ENCODE data around the gene KAZN.

Gene KAZN

GRCh38 chr1:14800500-14801076 lies 202.1 kb downstream of the KAZN start:
- Histone ChIP-seq H3K27ac (ENCODE audit: low read depth, low read length, poor library complexity, severe bottlenecking) (no peak overlapping the region), H3K4me2 (ENCODE audit: low read length) (no peak overlapping the region), H3K4me3 (ENCODE audit: low read depth, low read length, poor library complexity, severe bottlenecking) (no peak overlapping the region), H3K27me3 (ENCODE audit: insufficient read depth, low read length) (0 out of 2 replicates have a peak, but pooled peaks cover 7% of the 10 kb centered on the region), H4K20me1 (ENCODE audit: insufficient read depth, low read length) (no peaks in the 10 kb centered on the region), H2AFZ (ENCODE audit: low read length) (no peak overlapping the region), H3K9ac (ENCODE audit: low read length) (no peak overlapping the region), H3K4me1 (ENCODE audit: insufficient read depth, low read length, severe bottlenecking) (no peaks in the 10 kb centered on the region), H3F3A (ENCODE audit: insufficient read depth, low read length) (no peaks in the 10 kb centered on the region), H3K9me3 (ENCODE audit: low read length) (no peaks in the 10 kb centered on the region), H3K36me3 (ENCODE audit: insufficient read depth, low read length) (no peaks in the 10 kb centered on the region), H3K79me2 (ENCODE audit: insufficient read depth, low read length) (no peaks in the 10 kb centered on the region), H3K9me2 (ENCODE audit: low read depth, low read length) (no peaks in the 10 kb centered on the region)
- TF ChIP-seq EZH2 (IDR thresholded peaks at IDR 0.05; ENCODE audit: borderline replicate concordance, low read length) (no peak), CTCF (IDR thresholded peaks at IDR 0.05; ENCODE audit: low read length) (no peak)

GRCh38 chr1:14803002-14803789 lies 204.7 kb downstream of the KAZN start:
- H3F3A ChIP-seq (ENCODE audit: insufficient read depth, low read length): no peaks in the 10 kb centered on the region
- H3K36me3 ChIP-seq (ENCODE audit: insufficient read depth, low read length): no peaks in the 10 kb centered on the region; the same call in 1 of the 2 replicates
- no peaks in the 10 kb centered on the region for H3K79me2 ChIP-seq (ENCODE audit: insufficient read depth, low read length)
- H3K27me3 ChIP-seq (ENCODE audit: insufficient read depth, low read length): peaks cover 3% of the 10 kb centered on the region; the same call in 1 of the 2 replicates
- H3K27ac ChIP-seq (ENCODE audit: low read depth, low read length, poor library complexity, severe bottlenecking): no peak overlapping the region
- no peak overlapping the region for H3K4me2 ChIP-seq (ENCODE audit: low read length)
- no peak overlapping the region for H3K9ac ChIP-seq (ENCODE audit: low read length)
- H3K4me3 ChIP-seq (ENCODE audit: low read depth, low read length, poor library complexity, severe bottlenecking): no peak overlapping the region
- H3K4me1 ChIP-seq (ENCODE audit: insufficient read depth, low read length, severe bottlenecking): no peaks in the 10 kb centered on the region
- H3K9me3 ChIP-seq (ENCODE audit: low read length): no peaks in the 10 kb centered on the region
- TF ChIP-seq EZH2 (IDR thresholded peaks at IDR 0.05; ENCODE audit: borderline replicate concordance, low read length) (no peak), CTCF (IDR thresholded peaks at IDR 0.05; ENCODE audit: low read length) (no peak)
- H4K20me1 ChIP-seq (ENCODE audit: insufficient read depth, low read length): no peaks in the 10 kb centered on the region
- no peaks in the 10 kb centered on the region for H3K9me2 ChIP-seq (ENCODE audit: low read depth, low read length)
- H2AFZ ChIP-seq (ENCODE audit: low read length): no peak overlapping the region

GRCh38 chr1:14804626-14805025 lies 206.1 kb downstream of the KAZN start:
- no peaks in the 10 kb centered on the region for H3K9me2 ChIP-seq (ENCODE audit: low read depth, low read length)
- H3K79me2 ChIP-seq (ENCODE audit: insufficient read depth, low read length): no peaks in the 10 kb centered on the region
- H2AFZ ChIP-seq (ENCODE audit: low read length): no peak overlapping the region
- no peak overlapping the region for H3K4me2 ChIP-seq (ENCODE audit: low read length)
- H4K20me1 ChIP-seq (ENCODE audit: insufficient read depth, low read length): no peaks in the 10 kb centered on the region
- no peak overlapping the region for H3K9ac ChIP-seq (ENCODE audit: low read length)
- no peaks in the 10 kb centered on the region for H3K4me1 ChIP-seq (ENCODE audit: insufficient read depth, low read length, severe bottlenecking)
- H3K27ac ChIP-seq (ENCODE audit: low read depth, low read length, poor library complexity, severe bottlenecking): no peak overlapping the region
- peaks cover 3% of the 10 kb centered on the region; the same call in 1 of the 2 replicates for H3K27me3 ChIP-seq (ENCODE audit: insufficient read depth, low read length)
- H3K9me3 ChIP-seq (ENCODE audit: low read length): no peaks in the 10 kb centered on the region
- no peaks in the 10 kb centered on the region; the same call in 1 of the 2 replicates for H3K36me3 ChIP-seq (ENCODE audit: insufficient read depth, low read length)
- TF ChIP-seq CTCF (IDR thresholded peaks at IDR 0.05; ENCODE audit: low read length) (peak; percentile 23; the same call in 1 of the 2 replicates), EZH2 (IDR thresholded peaks at IDR 0.05; ENCODE audit: borderline replicate concordance, low read length) (no peak)
- no peak overlapping the region for H3K4me3 ChIP-seq (ENCODE audit: low read depth, low read length, poor library complexity, severe bottlenecking)
- H3F3A ChIP-seq (ENCODE audit: insufficient read depth, low read length): no peaks in the 10 kb centered on the region
